ENCODE measurements around the gene SOS2. TPM values are rescaled to one million over a fixed set of nuclear protein-coding genes. Genes with fewer than 3 reads are reported as not detected.
A peak's percentile ranks its signal among the peaks of the same experiment; 100 is the strongest.

SOS2 gene
- total and polyA plus RNA-seq, 10 of the 15 experiments (the other 5 are each of a cell fraction or from before 2014, with no cell fraction given) = 2.1 to 16.8 (median 8.4) TPM

GRCh38 chr14:50260511-50260910 is 29.1 kb upstream of the SOS2 start:
- FAIRE-seq (peak; percentile 84), ATAC-seq (peak; percentile 80), DNase-seq (ENCODE audit: low read depth, low spot score) (no peak)
- Histone ChIP-seq H3K36me3 (ENCODE audit: control insufficient read depth in 2 of 2, insufficient read depth in 2 of 2, low read length in 1 of 2) (no peaks in the 10 kb centered on the region), H3K9ac (ENCODE audit: control insufficient read depth, insufficient read depth, low read length) (no peak overlapping the region), H4K20me1 (ENCODE audit: control insufficient read depth, insufficient read depth) (no peaks in the 10 kb centered on the region), H3K4me2 (ENCODE audit: control insufficient read depth, insufficient read depth) (no peak overlapping the region), H3K79me2 (ENCODE audit: control insufficient read depth, insufficient read depth, low read length) (no peaks in the 10 kb centered on the region), H3K4me1 (ENCODE audit: control insufficient read depth, insufficient read depth, low read length) (no peaks in the 10 kb centered on the region), H3K4me3 (no peak overlapping the region), H2AFZ (ENCODE audit: control insufficient read depth, low read depth, low read length) (no peak overlapping the region), H3K9me3 (replicated peaks; ENCODE audit: control insufficient read depth, insufficient read depth, low read length) (no peaks in the 10 kb centered on the region), H3K27me3 (replicated peaks in 1 of 2; ENCODE audit: control insufficient read depth in 2 of 2, insufficient read depth in 2 of 2, low read length in 1 of 2) (no peaks in the 10 kb centered on the region), H3K27ac (ENCODE audit: control insufficient read depth, insufficient read depth) (no peak overlapping the region)
- POLR2A ChIA-PET = interaction anchor here (0.5 kb wide), 1 partner anchor 52 kb away, joined by 3 read pairs; no protein-coding TSS in a partner anchor
- RAD21 ChIA-PET (ENCODE audit: unreplicated experiment) = interaction anchor here (0.8 kb wide), 1 partner anchor 421 kb away, joined by 4 read pairs; no protein-coding TSS in a partner anchor
- TF ChIP-seq POU2F2 (IDR thresholded peaks at IDR 0.05; ENCODE audit: borderline replicate concordance, low read depth, low read length) (no peak), RAD21 (IDR thresholded peaks at IDR 0.05; ENCODE audit: insufficient read depth, low read depth, low read length) (peak; percentile 61), NFYB (IDR thresholded peaks at IDR 0.05; ENCODE audit: insufficient read depth, low read depth, low read length) (no peak), SMC3 (IDR thresholded peaks at IDR 0.05; ENCODE audit: borderline replicate concordance, low read length) (peak; percentile 35; the same call in 1 of the 2 replicates), CTCF (IDR thresholded peaks at IDR 0.05 in 2 of 3, conservative IDR thresholded peaks at IDR 0.05 in 1 of 3; ENCODE audit: control insufficient read depth in 2 of 3, extremely low read depth in 1 of 3, insufficient read depth in 1 of 3, low read depth in 3 of 3, low read length in 3 of 3) (peak; percentile 49 to 50 (median 50); a peak in 5 of 6 replicates)
- in situ Hi-C loops (cut with MboI) (no loop called here), intact Hi-C loops (cut with micrococcal nuclease; ENCODE audit: unreplicated experiment) (no loop called here)
- CTCF ChIA-PET = interaction anchor here (0.6 to 1.4 kb wide), 10 partner anchors 9 to 408 kb away, joined by 3 to 6 read pairs (median 3); partner anchors contain the start of gene NEMF
- no TSS peak for BruUV-seq (replicated peaks)
- SMC1A ChIA-PET (ENCODE audit: uncharacterized antibody, unreplicated experiment) = interaction anchor here (0.6 to 1.5 kb wide), 3 partner anchors 156 to 434 kb away, joined by 3 read pairs; no protein-coding TSS in a partner anchor
- 68% methylated on average over 3 of the region's 3 CpGs for WGBS (ENCODE audit: insufficient coverage, insufficient replicate concordance, low lambda C conversion rate, missing lambda C conversion rate)
